IgD-negative memory B cell (primary cell): ENCODE measurements around the gene GLIPR2. TPM values are rescaled to one million over a fixed set of nuclear protein-coding genes. Genes with fewer than 3 reads are reported as not detected.
"Not testable (repeated sequence)": the region's sequence is repeated elsewhere in the genome, so short reads cannot be mapped to it uniquely, and the experiment has no call there.

Experiments
- H3K27ac Mint-ChIP-seq, 3 donors: one replicate each; pipeline ENCODE4 v1.8.0; 2020 to 2022; ENCODE audit warnings: mild to moderate bottlenecking in 3 of 3, mixed read lengths in 3 of 3, moderate library complexity in 1 of 3
- H3K27me3 Mint-ChIP-seq: one replicate; pipeline ENCODE4 v1.8.0; 2021; ENCODE audit warnings: mixed read lengths
- H3K36me3 Mint-ChIP-seq: one replicate; pipeline ENCODE4 v1.8.0; 2020; ENCODE audit warnings: mild to moderate bottlenecking, mixed read lengths
- H3K4me1 Mint-ChIP-seq, 3 donors: one replicate each; pipeline ENCODE4 v1.8.0; 2020 to 2022; ENCODE audit warnings: mixed read lengths in 3 of 3, mild to moderate bottlenecking in 1 of 3
- H3K4me3 Mint-ChIP-seq, 4 donors: one replicate each; pipeline ENCODE4 v1.8.0; 2020 to 2022; ENCODE audit warnings: mild to moderate bottlenecking in 4 of 4, mixed read lengths in 4 of 4, moderate library complexity in 3 of 4
- H3K9me3 Mint-ChIP-seq, 3 donors: one replicate each; pipeline ENCODE4 v1.8.0; 2020 to 2021; ENCODE audit warnings: mixed read lengths in 3 of 3, mild to moderate bottlenecking in 1 of 3
- polyA plus RNA-seq: library from polyadenylated mRNA; unstranded; fragments of 300-500 nt; fragmentation: Illumina TruSeq; gene quantifications from one replicate; pipeline ENCODE4 v1.2.3, GENCODE V29; 2021

GLIPR2 gene
- polyA plus RNA-seq, 1 donor from 2014 or later = 36.2 TPM

DNA sequence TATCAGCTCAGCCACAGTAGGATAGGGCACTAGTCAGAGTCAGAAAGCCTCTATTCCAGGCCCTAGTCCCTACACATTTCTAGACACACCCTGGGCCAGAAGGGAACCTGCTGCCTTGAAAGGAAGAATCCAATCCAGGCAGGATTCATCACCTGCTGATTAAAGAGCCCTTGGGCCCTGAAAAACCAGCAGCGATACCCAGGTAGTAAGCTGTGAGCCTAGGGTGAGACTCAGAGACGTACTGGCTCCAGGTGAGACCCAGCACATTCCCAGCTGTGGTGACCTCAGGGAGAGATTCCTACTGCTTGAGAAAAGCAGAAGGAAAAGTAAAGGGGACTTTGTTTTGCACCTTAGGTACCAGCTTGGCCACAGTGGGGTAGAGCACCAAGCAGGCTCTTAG lies 37.3 kb downstream of the GLIPR2 start:
- no peak overlapping the region for H3K27ac Mint-ChIP-seq

DNA sequence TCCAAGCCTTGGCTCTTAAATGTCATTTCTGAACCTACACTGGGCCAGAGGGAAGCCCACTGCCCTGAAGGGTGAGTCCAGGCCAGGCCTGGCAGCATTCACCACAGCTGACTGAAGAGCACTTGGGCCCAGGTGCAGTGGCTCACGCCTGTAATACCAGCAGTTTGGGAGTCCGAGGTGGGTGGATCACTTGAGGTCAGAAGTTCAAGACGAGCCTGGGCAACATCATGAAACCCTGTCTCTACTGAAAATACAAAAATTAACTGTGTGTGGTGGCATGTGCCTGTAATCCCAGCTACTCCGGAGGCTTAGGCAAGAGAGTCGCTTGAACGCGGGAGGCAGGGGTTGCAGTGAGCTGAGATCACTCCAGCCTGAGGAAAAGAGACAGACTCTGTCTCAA lies 37.7 kb downstream of the GLIPR2 start:
- no peak overlapping the region for H3K27ac Mint-ChIP-seq
- peaks cover 0 to 2% (median 0%) of the 10 kb centered on the region in 3 donors for H3K9me3 Mint-ChIP-seq
- peaks cover 5% of the 10 kb centered on the region for H3K27me3 Mint-ChIP-seq
- no peak overlapping the region for H3K4me3 Mint-ChIP-seq
- H3K4me1 Mint-ChIP-seq = peaks cover 0 to 4% (median 3%) of the 10 kb centered on the region in 3 donors
- no peaks in the 10 kb centered on the region for H3K36me3 Mint-ChIP-seq

More for the DNA sequence above, 37.3 kb downstream of the GLIPR2 start:
- Mint-ChIP-seq H3K27me3 (peaks cover 6% of the 10 kb centered on the region), H3K36me3 (no peaks in the 10 kb centered on the region), H3K9me3 (peaks cover 0 to 2% (median 0%) of the 10 kb centered on the region in 3 donors), H3K4me3 (no peak overlapping the region), H3K4me1 (peaks cover 0 to 3% (median 3%) of the 10 kb centered on the region in 3 donors)

DNA sequence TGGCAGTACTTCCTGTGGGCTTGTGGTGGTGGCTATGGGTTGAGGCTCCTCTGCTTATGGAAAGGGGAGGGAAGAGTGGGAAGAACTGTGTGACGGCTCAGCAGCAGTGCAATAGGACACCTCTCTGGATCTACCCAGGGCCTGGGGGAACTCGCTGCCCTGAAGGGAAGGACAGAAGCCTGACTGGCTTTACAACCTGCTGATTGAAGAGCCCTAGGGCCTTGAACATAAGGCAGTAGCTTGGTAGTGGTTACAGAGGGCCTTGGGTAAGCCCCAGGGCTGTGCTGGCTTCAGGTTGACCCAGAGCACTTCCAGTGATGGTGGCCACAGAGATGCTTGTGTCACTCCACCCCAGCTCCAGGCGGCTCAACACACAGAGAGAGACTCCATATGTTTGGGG lies 38.2 kb downstream of the GLIPR2 start:
- H3K4me1 Mint-ChIP-seq = peaks cover 0 to 4% (median 3%) of the 10 kb centered on the region in 3 donors
- no peak overlapping the region for H3K27ac Mint-ChIP-seq
- H3K36me3 Mint-ChIP-seq = peaks cover under 1% of the 10 kb centered on the region
- H3K27me3 Mint-ChIP-seq = peaks cover 5% of the 10 kb centered on the region
- peaks cover 0 to 3% (median 0%) of the 10 kb centered on the region in 3 donors for H3K9me3 Mint-ChIP-seq
- no peak overlapping the region for H3K4me3 Mint-ChIP-seq

DNA sequence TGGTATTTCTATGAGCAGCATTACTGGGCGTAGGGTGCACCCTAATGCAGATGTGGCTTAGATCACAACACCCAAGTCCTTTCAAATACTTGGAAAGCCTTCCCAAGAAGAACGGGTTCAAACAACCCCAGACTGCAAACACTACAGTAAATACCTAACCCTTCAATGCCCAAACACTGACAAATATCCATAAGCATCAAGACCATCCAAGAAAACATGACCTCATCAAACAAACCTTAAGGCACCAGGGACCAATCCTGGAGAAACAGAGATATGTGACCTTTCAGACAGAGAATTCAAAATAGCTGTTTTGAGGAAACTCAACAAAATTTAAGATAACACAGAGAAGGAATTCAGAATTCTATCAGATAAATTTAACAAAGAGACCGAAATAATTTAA lies 38.7 kb downstream of the GLIPR2 start:
- H3K27ac Mint-ChIP-seq, H3K4me1 Mint-ChIP-seq, H3K27me3 Mint-ChIP-seq, H3K9me3 Mint-ChIP-seq, H3K4me3 Mint-ChIP-seq, H3K36me3 Mint-ChIP-seq: not testable (repeated sequence)

DNA sequence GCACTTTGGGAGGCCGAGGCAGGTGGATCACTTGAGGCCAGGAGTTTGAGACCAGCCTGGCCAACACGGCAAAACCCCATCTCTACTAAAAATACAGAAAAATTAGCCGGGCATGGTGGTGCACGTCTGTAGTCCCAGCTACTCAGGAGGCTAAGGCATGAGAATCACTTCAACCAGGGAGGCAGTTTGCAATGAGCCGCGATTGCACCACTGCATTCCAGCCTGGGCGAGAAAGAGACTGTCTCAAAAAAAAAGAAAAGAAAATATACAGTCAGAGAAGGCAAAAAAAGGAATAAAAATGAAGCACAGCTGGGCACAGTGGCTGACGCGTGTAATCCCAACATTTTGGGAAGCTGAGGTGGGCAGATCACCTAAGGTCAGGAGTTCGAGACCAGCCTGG lies 40.0 kb downstream of the GLIPR2 start:
- H3K4me3 Mint-ChIP-seq, H3K4me1 Mint-ChIP-seq, H3K9me3 Mint-ChIP-seq, H3K27me3 Mint-ChIP-seq, H3K27ac Mint-ChIP-seq, H3K36me3 Mint-ChIP-seq: not testable (repeated sequence)

DNA sequence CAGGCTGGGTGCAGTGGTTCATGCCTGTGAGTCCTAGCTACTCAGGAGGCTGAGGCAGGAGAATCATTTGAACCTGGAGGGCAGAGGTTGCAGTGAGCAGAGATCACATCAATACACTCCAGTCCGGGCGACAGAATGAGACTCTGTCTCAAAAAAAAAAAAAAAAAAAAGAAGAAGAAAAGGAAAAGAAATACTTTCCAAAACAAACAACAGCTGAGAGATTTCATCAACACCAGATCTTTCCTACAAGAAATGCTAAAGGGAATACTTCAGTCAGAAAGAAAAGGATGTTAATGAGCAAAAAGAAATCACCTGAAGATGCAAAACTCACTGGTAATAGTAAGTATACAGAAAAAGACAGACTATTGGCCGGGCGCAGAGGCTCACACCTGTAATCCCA lies 41.0 kb downstream of the GLIPR2 start:
- H3K27ac Mint-ChIP-seq = no peak overlapping the region

DNA sequence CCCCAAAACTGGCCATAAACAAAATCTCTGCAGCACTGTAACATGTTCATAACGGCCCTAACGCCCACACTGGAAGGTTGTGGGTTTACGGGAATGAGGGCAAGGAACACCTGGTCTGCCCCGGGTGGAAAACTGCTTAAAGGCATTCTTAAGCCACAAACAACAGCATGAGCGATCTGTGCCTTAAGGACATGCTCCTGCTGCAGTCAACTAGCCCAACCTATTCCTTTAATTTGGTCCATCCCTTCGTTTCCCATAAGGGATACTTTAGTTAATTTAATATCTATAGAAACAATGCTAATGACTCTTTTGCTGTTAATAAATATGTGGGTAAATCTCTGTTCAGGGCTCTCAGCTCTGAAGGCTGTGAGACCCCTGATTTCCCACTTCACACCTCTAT lies 43.7 kb downstream of the GLIPR2 start:
- not testable (repeated sequence) for H3K27me3 Mint-ChIP-seq, H3K36me3 Mint-ChIP-seq, H3K9me3 Mint-ChIP-seq, H3K4me3 Mint-ChIP-seq, H3K27ac Mint-ChIP-seq, H3K4me1 Mint-ChIP-seq

More for the DNA sequence above, 41.0 kb downstream of the GLIPR2 start:
- Mint-ChIP-seq H3K36me3 (peaks cover 2% of the 10 kb centered on the region), H3K27me3 (peaks cover 5% of the 10 kb centered on the region), H3K4me1 (peaks cover 0 to 4% (median 3%) of the 10 kb centered on the region in 3 donors), H3K4me3 (no peak overlapping the region), H3K9me3 (peaks cover 0 to 3% (median 0%) of the 10 kb centered on the region in 3 donors)

DNA sequence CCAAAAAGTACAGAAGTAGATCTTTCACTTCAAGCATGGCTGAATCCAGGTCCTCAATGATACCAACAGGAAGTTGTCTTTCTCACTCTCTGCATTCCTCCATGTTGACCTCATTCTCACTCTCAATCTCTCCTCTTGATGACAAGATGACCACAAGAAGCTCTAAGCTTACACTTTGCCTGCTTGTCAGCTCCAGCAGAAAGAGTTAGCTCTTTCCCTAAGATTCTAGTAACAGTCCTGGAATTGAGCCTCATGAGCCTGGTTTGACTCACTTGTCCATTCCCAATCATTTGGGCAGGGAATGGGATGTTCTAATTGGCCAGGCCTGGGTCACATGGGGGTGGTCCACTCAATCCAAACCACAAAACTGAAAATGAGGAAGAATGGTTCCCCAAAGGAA lies 50.9 kb downstream of the GLIPR2 start:
- Mint-ChIP-seq H3K27ac (no peak overlapping the region), H3K9me3 (no peaks in the 10 kb centered on the region), H3K27me3 (no peaks in the 10 kb centered on the region), H3K36me3 (no peaks in the 10 kb centered on the region), H3K4me3 (peak overlapping the region in 1 of 4 donors; percentile 60), H3K4me1 (peaks cover 12 to 18% (median 16%) of the 10 kb centered on the region in 3 donors)

DNA sequence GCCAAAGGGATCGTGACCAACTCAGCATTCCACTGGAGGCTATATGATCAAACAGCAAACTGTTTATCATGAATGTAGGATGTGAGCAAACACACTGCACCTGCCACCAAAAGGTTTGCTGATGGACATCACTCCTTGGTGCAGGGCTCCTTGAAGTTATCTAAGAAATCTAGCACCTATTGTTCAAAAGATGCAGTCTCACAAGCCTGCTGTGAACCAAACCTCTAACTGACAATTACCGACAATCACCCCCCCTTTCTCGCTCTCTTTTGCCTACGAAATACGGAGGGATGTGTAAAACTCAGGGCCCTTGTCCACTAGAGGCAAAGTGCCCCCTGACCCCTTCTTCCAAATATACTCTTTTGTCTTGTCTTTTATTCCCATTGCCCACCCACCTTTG lies 51.7 kb downstream of the GLIPR2 start:
- peak overlapping the region in 1 of 4 donors; percentile 84 for H3K4me3 Mint-ChIP-seq
- no peaks in the 10 kb centered on the region for H3K27me3 Mint-ChIP-seq
- no peaks in the 10 kb centered on the region for H3K9me3 Mint-ChIP-seq
- H3K4me1 Mint-ChIP-seq = peaks cover 19 to 25% (median 22%) of the 10 kb centered on the region in 3 donors
- H3K36me3 Mint-ChIP-seq = no peaks in the 10 kb centered on the region
- H3K27ac Mint-ChIP-seq = peak overlapping the region in 1 of 3 donors; percentile 25

DNA sequence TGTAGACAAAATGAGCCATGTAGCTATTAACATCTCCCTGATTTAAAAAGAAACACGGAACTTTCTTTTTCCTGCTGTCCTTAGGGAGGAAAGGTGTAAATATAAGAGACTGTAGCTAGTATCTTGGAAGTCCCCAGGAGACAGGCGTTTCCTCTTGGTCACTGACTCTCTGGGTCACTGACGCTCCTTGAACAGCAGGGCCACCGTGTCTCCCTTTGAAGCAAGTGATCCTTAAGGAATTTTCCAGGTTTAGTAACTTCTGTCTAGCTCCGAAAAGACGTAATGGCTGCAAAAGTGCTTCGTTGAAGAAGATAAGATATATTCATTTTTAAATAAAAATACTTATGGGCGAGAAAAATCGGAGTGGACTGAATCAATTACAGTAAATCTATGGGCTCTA lies 53.4 kb downstream of the GLIPR2 start:
- H3K36me3 Mint-ChIP-seq = no peaks in the 10 kb centered on the region

DNA sequence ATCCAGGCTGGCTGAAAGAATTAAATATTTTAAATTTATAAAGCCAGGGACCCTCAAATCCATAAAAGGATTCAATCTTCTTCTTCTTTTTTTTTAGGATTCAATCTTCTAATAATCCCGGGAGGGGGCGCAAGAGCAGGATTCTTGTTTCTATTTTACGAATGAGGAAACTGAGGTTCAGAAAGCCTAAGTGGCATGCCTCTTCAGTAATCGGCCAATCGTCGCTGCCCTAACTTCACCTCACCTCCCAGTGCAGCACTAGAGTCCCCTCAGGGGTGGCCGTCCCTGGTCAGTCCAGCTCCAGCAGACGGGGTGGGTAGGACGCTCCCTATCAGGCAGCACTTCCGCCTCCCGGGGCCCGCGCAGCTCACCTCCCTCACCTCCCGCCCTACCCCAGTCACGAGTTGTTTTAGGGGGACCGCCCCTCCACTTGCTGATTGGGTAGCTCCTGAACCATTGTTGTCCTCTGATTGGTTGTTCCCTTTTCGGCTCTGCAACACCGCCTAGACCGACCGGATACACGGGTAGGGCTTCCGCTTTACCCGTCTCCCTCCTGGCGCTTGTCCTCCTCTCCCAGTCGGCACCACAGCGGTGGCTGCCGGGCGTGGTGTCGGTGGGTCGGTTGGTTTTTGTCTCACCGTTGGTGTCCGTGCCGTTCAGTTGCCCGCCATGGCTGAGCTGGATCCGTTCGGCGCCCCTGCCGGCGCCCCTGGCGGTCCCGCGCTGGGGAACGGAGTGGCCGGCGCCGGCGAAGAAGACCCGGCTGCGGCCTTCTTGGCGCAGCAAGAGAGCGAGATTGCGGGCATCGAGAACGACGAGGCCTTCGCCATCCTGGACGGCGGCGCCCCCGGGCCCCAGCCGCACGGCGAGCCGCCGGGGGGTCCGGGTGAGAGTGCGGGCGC lies 54.1 kb downstream of the GLIPR2 start, which contains the start of gene CLTA:
Gene CLTA (plus strand): TSS at position 534 of the 902 bp plus-strand sequence. CDS start 136 bp downstream, at position 670.
- H3K4me1 Mint-ChIP-seq = peaks cover 37 to 46% (median 39%) of the 10 kb centered on the region in 3 donors
- no peaks in the 10 kb centered on the region for H3K36me3 Mint-ChIP-seq
- no peaks in the 10 kb centered on the region for H3K9me3 Mint-ChIP-seq
- H3K4me3 Mint-ChIP-seq = peak within 1 kb of the TSS; percentile 84 to 97 (median 92)
- no peaks in the 10 kb centered on the region for H3K27me3 Mint-ChIP-seq
- H3K27ac Mint-ChIP-seq = peak within 1 kb of the TSS; percentile 78 to 98 (median 96)

More for the DNA sequence above, 53.4 kb downstream of the GLIPR2 start:
- Mint-ChIP-seq H3K9me3 (no peaks in the 10 kb centered on the region), H3K27me3 (no peaks in the 10 kb centered on the region), H3K27ac (peak overlapping the region in 1 of 3 donors; percentile 98), H3K4me1 (peaks cover 34 to 41% (median 34%) of the 10 kb centered on the region in 3 donors), H3K4me3 (peak overlapping the region; percentile 84 to 97 (median 92))

DNA sequence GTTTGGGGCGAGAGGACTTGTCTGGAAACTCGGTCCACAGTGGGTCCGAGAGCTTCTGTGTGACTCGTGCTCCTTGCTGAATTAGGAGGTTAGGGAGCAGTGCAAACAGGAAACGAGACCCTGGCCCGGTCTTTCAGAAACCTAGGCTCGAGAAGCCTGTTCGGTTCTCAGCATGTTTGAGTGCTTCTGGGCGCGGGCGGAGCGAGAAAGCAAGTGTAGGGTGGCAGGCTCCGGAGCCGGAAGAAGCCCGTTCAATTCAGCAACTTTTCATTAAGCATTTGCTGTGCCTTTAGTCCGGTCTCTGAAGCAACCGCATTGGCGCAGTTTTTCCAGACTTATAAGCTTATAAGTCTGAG lies 54.7 kb downstream of the GLIPR2 start:
- Mint-ChIP-seq H3K4me1 (peaks cover 37 to 44% (median 39%) of the 10 kb centered on the region in 3 donors), H3K9me3 (no peaks in the 10 kb centered on the region), H3K27ac (peak overlapping the region; percentile 78 to 98 (median 90))

DNA sequence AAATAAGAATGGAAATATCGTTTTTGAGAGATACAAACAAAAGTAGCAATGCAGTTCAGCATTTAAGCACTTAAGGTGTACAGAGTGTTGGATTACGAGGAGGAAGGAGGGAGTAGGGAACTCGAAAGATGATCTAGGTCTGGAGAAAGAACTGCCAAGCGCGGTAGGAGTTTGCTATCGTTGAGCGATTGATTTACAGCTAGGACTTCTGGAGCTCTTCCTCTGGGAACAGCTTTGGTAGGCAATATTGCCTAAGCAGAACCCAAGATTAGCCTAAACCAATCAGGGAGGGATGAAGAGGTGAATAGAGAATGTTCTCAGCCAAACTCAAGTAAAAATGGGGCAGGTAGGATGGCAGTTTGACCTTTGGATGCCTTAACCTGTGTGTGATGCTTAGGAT lies 55.2 kb downstream of the GLIPR2 start:
- H3K4me3 Mint-ChIP-seq = peak overlapping the region; percentile 84 to 97 (median 92)
- H3K36me3 Mint-ChIP-seq = no peaks in the 10 kb centered on the region
- H3K27ac Mint-ChIP-seq = peak overlapping the region in 2 of 3 donors; percentile 78 to 98
- H3K4me1 Mint-ChIP-seq = peaks cover 39 to 44% (median 39%) of the 10 kb centered on the region in 3 donors
- no peaks in the 10 kb centered on the region for H3K27me3 Mint-ChIP-seq
- no peaks in the 10 kb centered on the region for H3K9me3 Mint-ChIP-seq

More for the DNA sequence above, 54.7 kb downstream of the GLIPR2 start:
- no peaks in the 10 kb centered on the region for H3K36me3 Mint-ChIP-seq
- no peaks in the 10 kb centered on the region for H3K27me3 Mint-ChIP-seq
- H3K4me3 Mint-ChIP-seq = peak overlapping the region; percentile 84 to 97 (median 92)

DNA sequence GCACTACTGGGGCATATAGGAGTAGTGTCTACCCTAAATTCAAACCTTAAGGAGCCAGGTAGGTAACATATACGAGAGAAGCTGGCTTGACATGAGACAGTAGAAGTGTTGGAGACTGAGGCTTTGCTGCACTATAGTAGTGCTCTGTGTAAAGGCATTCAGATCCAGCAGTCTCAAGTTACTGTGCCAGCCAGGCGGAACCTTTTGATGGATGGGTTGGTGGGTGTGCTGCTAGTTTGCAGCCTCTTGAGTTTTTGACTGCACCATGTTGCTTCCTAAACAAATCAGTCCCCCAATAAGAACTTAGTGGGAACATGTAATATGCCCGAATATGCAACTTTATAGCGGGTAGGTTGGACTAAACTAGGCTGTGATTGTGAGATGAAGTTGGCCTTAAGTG lies 55.7 kb downstream of the GLIPR2 start:
- no peaks in the 10 kb centered on the region for H3K27me3 Mint-ChIP-seq
- no peaks in the 10 kb centered on the region for H3K36me3 Mint-ChIP-seq
- H3K27ac Mint-ChIP-seq = peak overlapping the region in 2 of 3 donors; percentile 18 to 78
- H3K9me3 Mint-ChIP-seq = no peaks in the 10 kb centered on the region
- H3K4me3 Mint-ChIP-seq = peak overlapping the region; percentile 84 to 97 (median 92)
- H3K4me1 Mint-ChIP-seq = peaks cover 39 to 44% (median 39%) of the 10 kb centered on the region in 3 donors

DNA sequence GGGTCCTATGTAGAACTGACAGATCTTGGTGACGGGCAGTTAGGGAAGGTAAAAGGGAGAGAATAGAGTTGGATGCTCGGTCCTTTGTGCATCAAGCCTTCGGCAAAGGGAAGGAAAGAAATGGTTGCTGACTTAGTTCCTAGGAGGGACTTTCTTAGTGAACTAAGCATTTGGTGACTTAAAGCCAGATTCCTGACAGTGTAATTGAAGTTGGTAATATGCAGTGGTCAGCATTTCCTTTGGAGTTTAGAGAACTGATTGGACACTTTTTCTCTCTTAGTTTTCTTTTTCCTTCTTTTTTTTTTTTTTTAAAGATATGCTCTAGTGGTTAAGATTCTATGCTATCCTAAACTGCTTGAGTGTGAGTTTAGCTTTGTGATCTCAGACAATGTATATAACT lies 56.5 kb downstream of the GLIPR2 start:
- H3K9me3 Mint-ChIP-seq = no peaks in the 10 kb centered on the region
- peaks cover 36 to 45% (median 44%) of the 10 kb centered on the region in 3 donors for H3K4me1 Mint-ChIP-seq
- H3K4me3 Mint-ChIP-seq = peak overlapping the region; percentile 7 to 92 (median 82)
- peak overlapping the region in 1 of 3 donors; percentile 51 for H3K27ac Mint-ChIP-seq
- H3K36me3 Mint-ChIP-seq = no peaks in the 10 kb centered on the region
- no peaks in the 10 kb centered on the region for H3K27me3 Mint-ChIP-seq
